SK-N-SH (cell line): ENCODE data around the gene ATP2A1.

Experiments used
- CTCF ChIP-seq: fragments of 200-600 bp; sonication (generic); IDR thresholded peaks from 2 replicates; pipeline ENCODE4 v1.6.1; 2017; ENCODE audit warnings: antibody characterized with exemption, mild to moderate bottlenecking, moderate library complexity
- EP300 ChIP-seq, 2 experiments: IDR thresholded peaks; 2 replicates each; pipeline versions ENCODE4 v1.4.0 to v1.6.1; 2012; ENCODE audit warnings: borderline replicate concordance in 1 of 2, low read depth in 1 of 2, low read length in 1 of 2
- FOXM1 ChIP-seq: IDR thresholded peaks from 2 replicates; pipeline ENCODE4 v1.4.0; 2012; ENCODE audit warnings: low read depth, mild to moderate bottlenecking
- GABPA ChIP-seq: IDR thresholded peaks from 2 replicates; pipeline ENCODE4 v1.4.0; 2012; ENCODE audit warnings: low read depth, mild to moderate bottlenecking
- MAX ChIP-seq: IDR thresholded peaks from 2 replicates; pipeline ENCODE4 v1.4.0; 2012; ENCODE audit warnings: low read depth
- RXRA ChIP-seq: IDR thresholded peaks from 2 replicates; pipeline ENCODE4 v1.4.0; 2012; ENCODE audit warnings: low read depth, mild to moderate bottlenecking, borderline replicate concordance
- TAF1 ChIP-seq: IDR thresholded peaks from 2 replicates; pipeline ENCODE4 v1.6.1; 2012; ENCODE audit warnings: low read depth, mild to moderate bottlenecking, low read length, moderate library complexity, borderline replicate concordance
- YY1 ChIP-seq: IDR thresholded peaks from 2 replicates; pipeline ENCODE4 v1.4.0; 2012; ENCODE audit warnings: low read depth, mild to moderate bottlenecking

- TF ChIP-seq CTCF = no peak
- no peak for TF ChIP-seq TAF1
- TF ChIP-seq GABPA = no peak
- no peak for TF ChIP-seq RXRA
- TF ChIP-seq EP300 (IDR thresholded peaks at IDR 0.05; ENCODE audit: borderline replicate concordance in 1 of 2, low read depth in 1 of 2, low read length in 1 of 2) = no peak
- TF ChIP-seq YY1 = no peak
- no peak for TF ChIP-seq MAX
- no peak for TF ChIP-seq FOXM1
Measured at GRCh38 chr16:28872952-28873351, 5.3 kb upstream of the ATP2A1 start.
